GM12878 (cell line): Measurements from ENCODE around the gene RRP12. TPM values are rescaled to one million over a fixed set of nuclear protein-coding genes. Genes with fewer than 3 reads are reported as not detected.

Source experiments
- ATAC-seq: fragments of 200-7000 bp; cut with Tn5 transposase; 3 replicates; pipeline ENCODE4 v1.9.1; 2020; ENCODE audit warnings: mild to moderate bottlenecking, moderate library complexity
- BruUV-seq: library from RNA; stranded (reverse); fragments of 400-500 nt; replicated peaks from 2 replicates; lab custom pipeline; 2021; lab: Mats Ljungman, UMichigan
- CTCF ChIA-PET: fragments of 300-600 bp; sonication (Branson Sonifier 250); formaldehyde crosslinking; extraction: SDS; loops from one replicate; lab custom pipeline; 2021; ENCODE audit warnings: inconsistent platforms; lab: Yijun Ruan, JAX
- POLR2A ChIA-PET: fragments of 350-600 bp; formaldehyde crosslinking; extraction: SDS; loops from one replicate; lab custom pipeline; 2021; ENCODE audit warnings: inconsistent platforms; lab: Charles Lee
- RAD21 ChIA-PET: fragments of 300-600 bp; sonication (Branson Sonifier 250); formaldehyde crosslinking; loops from one replicate; lab custom pipeline; 2023; ENCODE audit warnings: antibody characterized with exemption; ENCODE audit not compliant: unreplicated experiment; lab: Charles Lee
- SMC1A ChIA-PET: fragments of 300-600 bp; sonication (Branson Sonifier 250); formaldehyde crosslinking; loops from one replicate; lab custom pipeline; 2023; ENCODE audit not compliant: unreplicated experiment, uncharacterized antibody; lab: Charles Lee
- DNase-seq: peaks from one replicate; pipeline ENCODE4 v3.0.0-alpha.2; 2011; ENCODE audit warnings: low read depth, low spot score
- FAIRE-seq: peaks from 3 replicates; lab custom pipeline; 2011; peaks lifted over from hg19 to GRCh38; lab: Jason Lieb, UNC
- H2AFZ ChIP-seq: 2 replicates; pipeline ENCODE4 v1.6.0; 2011; ENCODE audit warnings: low read depth, low read length, control low read depth; ENCODE audit not compliant: control insufficient read depth
- H3K27ac ChIP-seq: 2 replicates; pipeline ENCODE4 v1.5.1; 2011; ENCODE audit warnings: control low read depth; ENCODE audit not compliant: control insufficient read depth, insufficient read depth
- H3K27me3 ChIP-seq, 2 experiments: replicated peaks in 1 of 2; 2 replicates each; pipeline versions ENCODE4 v1.6.0 to v1.6.1; 2011; ENCODE audit warnings: low read length in 1 of 2; ENCODE audit not compliant: control insufficient read depth in 2 of 2, insufficient read depth in 2 of 2
- H3K36me3 ChIP-seq, 2 experiments: 2 replicates each; pipeline ENCODE4 v1.5.1; 2011; ENCODE audit warnings: low read length in 1 of 2; ENCODE audit not compliant: control insufficient read depth in 2 of 2, insufficient read depth in 2 of 2
- H3K4me1 ChIP-seq: 2 replicates; pipeline ENCODE4 v1.6.1; 2011; ENCODE audit warnings: mild to moderate bottlenecking, low read length, moderate library complexity, mixed read lengths; ENCODE audit not compliant: control insufficient read depth, insufficient read depth
- H3K4me2 ChIP-seq: 2 replicates; pipeline ENCODE4 v1.6.0; 2011; ENCODE audit warnings: control low read depth; ENCODE audit not compliant: control insufficient read depth, insufficient read depth
- H3K4me3 ChIP-seq: fragments of 200-600 bp; sonication (generic); 2 replicates; pipeline ENCODE4 v1.5.1; 2016
- H3K79me2 ChIP-seq: 2 replicates; pipeline ENCODE4 v1.6.0; 2011; ENCODE audit warnings: low read length; ENCODE audit not compliant: control insufficient read depth, insufficient read depth
- H3K9ac ChIP-seq: 2 replicates; pipeline ENCODE4 v1.8.0; 2011; ENCODE audit warnings: low read length, control low read depth, mixed read lengths; ENCODE audit not compliant: control insufficient read depth, insufficient read depth
- H3K9me3 ChIP-seq: replicated peaks from 3 replicates; pipeline ENCODE4 v1.5.1; 2011; ENCODE audit warnings: mild to moderate bottlenecking, low read length; ENCODE audit not compliant: control insufficient read depth, insufficient read depth
- H4K20me1 ChIP-seq: 2 replicates; pipeline ENCODE4 v1.6.0; 2011; ENCODE audit not compliant: control insufficient read depth, insufficient read depth
- FOXK2 ChIP-seq: fragments of 450-650 bp; IDR thresholded peaks from 2 replicates; pipeline ENCODE4 v1.6.1; 2017; ENCODE audit warnings: mild to moderate bottlenecking, moderate library complexity
- GATAD2B ChIP-seq: fragments of 450-650 bp; conservative IDR thresholded peaks from 2 replicates; pipeline ENCODE4 v1.6.1; 2017; ENCODE audit warnings: low read depth, mild to moderate bottlenecking, moderate library complexity
- KDM1A ChIP-seq: fragments of 200-600 bp; sonication (generic); IDR thresholded peaks from 2 replicates; pipeline ENCODE4 v1.6.1; 2016; ENCODE audit warnings: borderline replicate concordance
- MYC ChIP-seq: IDR thresholded peaks from 2 replicates; pipeline ENCODE4 v1.6.1; 2011; ENCODE audit warnings: mild to moderate bottlenecking, low read length, moderate library complexity, inconsistent platforms; ENCODE audit not compliant: insufficient read depth, insufficient replicate concordance, insufficient read length, severe bottlenecking
- NR2C2 ChIP-seq: IDR thresholded peaks from 2 replicates; pipeline ENCODE4 v1.6.1; 2011; ENCODE audit warnings: borderline replicate concordance, low read depth; ENCODE audit not compliant: control insufficient read depth, insufficient read length
- NR2F1 ChIP-seq: fragments of 450-650 bp; conservative IDR thresholded peaks from 2 replicates; pipeline ENCODE4 v1.6.1; 2017; ENCODE audit warnings: mild to moderate bottlenecking
- POU2F2 ChIP-seq: IDR thresholded peaks from 3 replicates; pipeline ENCODE4 v1.6.1; 2011; ENCODE audit warnings: low read depth, mild to moderate bottlenecking, low read length, borderline replicate concordance
- SMARCA5 ChIP-seq: fragments of 450-650 bp; IDR thresholded peaks from 2 replicates; pipeline ENCODE4 v1.6.1; 2017; ENCODE audit warnings: mild to moderate bottlenecking
- SUZ12 ChIP-seq: fragments of 200-600 bp; sonication (generic); IDR thresholded peaks from one replicate; pipeline ENCODE4 v1.6.1; 2018; ENCODE audit warnings: antibody characterized with exemption, mild to moderate bottlenecking; ENCODE audit not compliant: unreplicated experiment
- ZSCAN29 ChIP-seq: fragments of 450-650 bp; IDR thresholded peaks from 2 replicates; pipeline ENCODE4 v1.6.1; 2017; ENCODE audit warnings: mild to moderate bottlenecking, moderate library complexity
- WGBS: methylation state at CpG from one replicate; pipeline ENCODE4 v1.1.6; 2016; ENCODE audit warnings: low lambda C conversion rate; ENCODE audit not compliant: insufficient replicate concordance, insufficient coverage; ENCODE audit errors: missing lambda C conversion rate; 5-methylcytosine and 5-hydroxymethylcytosine counted together
- in situ Hi-C: fragments of 300-500 bp; cut with MboI; formaldehyde crosslinking; loops from 9 replicates; pipeline ENCODE4 v1.14.3; 2018; ENCODE audit warnings: mixed read lengths
- intact Hi-C: fragments of 100-400 bp; cut with micrococcal nuclease; formaldehyde crosslinking; loops from one replicate; pipeline ENCODE4 v1.14.2; 2022; ENCODE audit not compliant: unreplicated experiment
- polyA plus RNA-seq, 11 experiments: library from polyadenylated mRNA; depleted of rRNA in 4 of 11; unstranded in 6 of 11; stranded (reverse) in 5 of 11; fragments of >200 nt; fragmentation: Nextera tagmentation in 4 of 11; fragmentation: Illumina TruSeq in 1 of 11; extraction: Ambion mirVana in 4 of 11; extraction: Trizol in 1 of 11; gene quantifications; 1 replicate in 1 of 11; 2 replicates in 10 of 11; pipeline versions ENCODE4 v1.2.1 to v1.2.3, GENCODE V29; 2011 to 2016; ENCODE audit warnings: inconsistent platforms in 2 of 11, missing spikeins in 2 of 11, low read depth in 1 of 11
- total RNA-seq, 4 experiments: library from RNA; depleted of rRNA in 3 of 4; stranded (reverse); fragments of >200 nt in 3 of 4; fragmentation: Illumina TruSeq in 1 of 4; extraction: Trizol in 1 of 4; gene quantifications; 2 replicates each; pipeline versions ENCODE4 v1.2.1 to v1.2.3, GENCODE V29; 2013 to 2021
- TF ChIP-seq, protein P1 (sequence below): fragments of 150-350 bp; IDR thresholded peaks from 2 replicates; pipeline ENCODE4 v1.6.1; 2014; ENCODE audit warnings: mild to moderate bottlenecking, low read depth, low read length
- TF ChIP-seq, protein P2 (sequence below): fragments of 450-650 bp; IDR thresholded peaks from 2 replicates; pipeline ENCODE4 v1.6.1; 2014; ENCODE audit warnings: mild to moderate bottlenecking
- TF ChIP-seq, protein P3 (sequence below): fragments of 450-650 bp; formaldehyde crosslinking; IDR thresholded peaks from 2 replicates; pipeline ENCODE4 v1.4.0; 2020; ENCODE audit warnings: mild to moderate bottlenecking, moderate library complexity
- TF ChIP-seq, protein P4 (sequence below): fragments of 450-650 bp; IDR thresholded peaks from 2 replicates; pipeline ENCODE4 v1.6.1; 2016; ENCODE audit warnings: mild to moderate bottlenecking
- TF ChIP-seq, protein P5 (sequence below): IDR thresholded peaks from 2 replicates; pipeline ENCODE4 v1.6.1; 2012; ENCODE audit warnings: low read depth, low read length, improper control_type of control experiment

The RRP12 gene
- total and polyA plus RNA-seq, 10 of the 15 experiments (the other 5 are each of a cell fraction or from before 2014, with no cell fraction given) = 5.3 to 48.7 (median 16.8) TPM

DNA sequence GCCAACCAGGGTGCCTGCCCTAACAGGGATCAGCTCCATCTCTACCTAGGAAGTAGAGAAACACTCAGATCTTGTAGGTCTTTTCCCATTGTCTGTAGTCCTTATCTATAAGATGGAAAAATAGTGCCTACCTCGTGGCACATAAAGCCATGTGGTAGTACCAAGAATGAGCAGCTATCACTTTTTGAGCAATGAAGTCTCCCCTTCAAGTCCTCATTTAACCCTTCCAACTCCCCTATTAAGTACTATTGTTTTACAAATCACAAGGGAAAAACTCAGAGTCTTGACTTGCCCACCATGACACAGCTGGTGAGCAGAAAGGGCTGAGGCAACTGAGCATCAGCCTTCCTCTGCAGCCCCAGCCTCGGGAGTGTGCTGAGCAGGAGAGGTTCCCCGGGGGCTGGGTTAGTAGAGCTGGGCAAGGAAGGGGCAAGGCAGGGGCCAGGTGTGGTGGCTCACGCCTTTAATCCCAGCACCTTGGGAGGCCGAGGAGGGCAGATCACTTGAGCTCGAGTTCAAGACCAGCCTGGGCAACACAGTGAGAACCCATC, 69.9 kb downstream of the RRP12 start:
- FAIRE-seq (no peak), DNase-seq (no peak), ATAC-seq (no peak)
- H3K79me2 ChIP-seq = no peaks in the 10 kb centered on the region
- H3K27me3 ChIP-seq = peaks cover 0 to 2% of the 10 kb centered on the region in 2 experiments; a peak in 1 of 4 replicates
- in situ Hi-C loops = no loop called here
- ChIA-PET RAD21 (interaction anchor here (1.0 kb wide), 1 partner anchor 53 kb away, joined by 4 read pairs; no protein-coding TSS in a partner anchor), CTCF (interaction anchor here (0.7 to 4.0 kb wide), 6 partner anchors 11 to 258 kb away, joined by 3 to 29 read pairs (median 4); no protein-coding TSS in a partner anchor), SMC1A (interaction anchor here (0.6 to 3.4 kb wide), 3 partner anchors 43 to 1678 kb away, joined by 3 to 17 read pairs (median 3); no protein-coding TSS in a partner anchor), POLR2A (interaction anchor here (1.1 kb wide), 1 partner anchor 10 kb away, joined by 4 read pairs; no protein-coding TSS in a partner anchor)
- H3K9me3 ChIP-seq = no peaks in the 10 kb centered on the region
- peaks cover 12% of the 10 kb centered on the region for H3K4me1 ChIP-seq
- H3K27ac ChIP-seq = no peak overlapping the region
- WGBS = 57% methylated on average over 6 of the region's 6 CpGs
- H4K20me1 ChIP-seq = no peaks in the 10 kb centered on the region; the same call in 1 of the 2 replicates
- H2AFZ ChIP-seq = no peak overlapping the region
- H3K4me3 ChIP-seq = no peak overlapping the region
- BruUV-seq = no TSS peak
- H3K36me3 ChIP-seq = no peaks in the 10 kb centered on the region
- H3K4me2 ChIP-seq = no peak overlapping the region
- intact Hi-C loops = loop anchor here (5.0 kb wide), 1 partner anchor 39 kb away; the partner anchor contains the start of gene ARHGAP19
- H3K9ac ChIP-seq = no peak overlapping the region
- TF ChIP-seq, protein P1, sequence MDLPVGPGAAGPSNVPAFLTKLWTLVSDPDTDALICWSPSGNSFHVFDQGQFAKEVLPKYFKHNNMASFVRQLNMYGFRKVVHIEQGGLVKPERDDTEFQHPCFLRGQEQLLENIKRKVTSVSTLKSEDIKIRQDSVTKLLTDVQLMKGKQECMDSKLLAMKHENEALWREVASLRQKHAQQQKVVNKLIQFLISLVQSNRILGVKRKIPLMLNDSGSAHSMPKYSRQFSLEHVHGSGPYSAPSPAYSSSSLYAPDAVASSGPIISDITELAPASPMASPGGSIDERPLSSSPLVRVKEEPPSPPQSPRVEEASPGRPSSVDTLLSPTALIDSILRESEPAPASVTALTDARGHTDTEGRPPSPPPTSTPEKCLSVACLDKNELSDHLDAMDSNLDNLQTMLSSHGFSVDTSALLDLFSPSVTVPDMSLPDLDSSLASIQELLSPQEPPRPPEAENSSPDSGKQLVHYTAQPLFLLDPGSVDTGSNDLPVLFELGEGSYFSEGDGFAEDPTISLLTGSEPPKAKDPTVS = no peak
- no peak for TF ChIP-seq FOXK2
- TF ChIP-seq POU2F2 = no peak
- TF ChIP-seq NR2C2 = no peak
- TF ChIP-seq SMARCA5 = no peak
- TF ChIP-seq, protein P2, sequence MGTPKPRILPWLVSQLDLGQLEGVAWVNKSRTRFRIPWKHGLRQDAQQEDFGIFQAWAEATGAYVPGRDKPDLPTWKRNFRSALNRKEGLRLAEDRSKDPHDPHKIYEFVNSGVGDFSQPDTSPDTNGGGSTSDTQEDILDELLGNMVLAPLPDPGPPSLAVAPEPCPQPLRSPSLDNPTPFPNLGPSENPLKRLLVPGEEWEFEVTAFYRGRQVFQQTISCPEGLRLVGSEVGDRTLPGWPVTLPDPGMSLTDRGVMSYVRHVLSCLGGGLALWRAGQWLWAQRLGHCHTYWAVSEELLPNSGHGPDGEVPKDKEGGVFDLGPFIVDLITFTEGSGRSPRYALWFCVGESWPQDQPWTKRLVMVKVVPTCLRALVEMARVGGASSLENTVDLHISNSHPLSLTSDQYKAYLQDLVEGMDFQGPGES = no peak
- no peak for TF ChIP-seq MYC
- TF ChIP-seq NR2F1 = no peak
- TF ChIP-seq, protein P3, sequence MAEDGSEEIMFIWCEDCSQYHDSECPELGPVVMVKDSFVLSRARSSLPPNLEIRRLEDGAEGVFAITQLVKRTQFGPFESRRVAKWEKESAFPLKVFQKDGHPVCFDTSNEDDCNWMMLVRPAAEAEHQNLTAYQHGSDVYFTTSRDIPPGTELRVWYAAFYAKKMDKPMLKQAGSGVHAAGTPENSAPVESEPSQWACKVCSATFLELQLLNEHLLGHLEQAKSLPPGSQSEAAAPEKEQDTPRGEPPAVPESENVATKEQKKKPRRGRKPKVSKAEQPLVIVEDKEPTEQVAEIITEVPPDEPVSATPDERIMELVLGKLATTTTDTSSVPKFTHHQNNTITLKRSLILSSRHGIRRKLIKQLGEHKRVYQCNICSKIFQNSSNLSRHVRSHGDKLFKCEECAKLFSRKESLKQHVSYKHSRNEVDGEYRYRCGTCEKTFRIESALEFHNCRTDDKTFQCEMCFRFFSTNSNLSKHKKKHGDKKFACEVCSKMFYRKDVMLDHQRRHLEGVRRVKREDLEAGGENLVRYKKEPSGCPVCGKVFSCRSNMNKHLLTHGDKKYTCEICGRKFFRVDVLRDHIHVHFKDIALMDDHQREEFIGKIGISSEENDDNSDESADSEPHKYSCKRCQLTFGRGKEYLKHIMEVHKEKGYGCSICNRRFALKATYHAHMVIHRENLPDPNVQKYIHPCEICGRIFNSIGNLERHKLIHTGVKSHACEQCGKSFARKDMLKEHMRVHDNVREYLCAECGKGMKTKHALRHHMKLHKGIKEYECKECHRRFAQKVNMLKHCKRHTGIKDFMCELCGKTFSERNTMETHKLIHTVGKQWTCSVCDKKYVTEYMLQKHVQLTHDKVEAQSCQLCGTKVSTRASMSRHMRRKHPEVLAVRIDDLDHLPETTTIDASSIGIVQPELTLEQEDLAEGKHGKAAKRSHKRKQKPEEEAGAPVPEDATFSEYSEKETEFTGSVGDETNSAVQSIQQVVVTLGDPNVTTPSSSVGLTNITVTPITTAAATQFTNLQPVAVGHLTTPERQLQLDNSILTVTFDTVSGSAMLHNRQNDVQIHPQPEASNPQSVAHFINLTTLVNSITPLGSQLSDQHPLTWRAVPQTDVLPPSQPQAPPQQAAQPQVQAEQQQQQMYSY = no peak
- TF ChIP-seq KDM1A = no peak
- TF ChIP-seq, protein P4, sequence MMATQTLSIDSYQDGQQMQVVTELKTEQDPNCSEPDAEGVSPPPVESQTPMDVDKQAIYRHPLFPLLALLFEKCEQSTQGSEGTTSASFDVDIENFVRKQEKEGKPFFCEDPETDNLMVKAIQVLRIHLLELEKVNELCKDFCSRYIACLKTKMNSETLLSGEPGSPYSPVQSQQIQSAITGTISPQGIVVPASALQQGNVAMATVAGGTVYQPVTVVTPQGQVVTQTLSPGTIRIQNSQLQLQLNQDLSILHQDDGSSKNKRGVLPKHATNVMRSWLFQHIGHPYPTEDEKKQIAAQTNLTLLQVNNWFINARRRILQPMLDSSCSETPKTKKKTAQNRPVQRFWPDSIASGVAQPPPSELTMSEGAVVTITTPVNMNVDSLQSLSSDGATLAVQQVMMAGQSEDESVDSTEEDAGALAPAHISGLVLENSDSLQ = no peak
- TF ChIP-seq, protein P5, sequence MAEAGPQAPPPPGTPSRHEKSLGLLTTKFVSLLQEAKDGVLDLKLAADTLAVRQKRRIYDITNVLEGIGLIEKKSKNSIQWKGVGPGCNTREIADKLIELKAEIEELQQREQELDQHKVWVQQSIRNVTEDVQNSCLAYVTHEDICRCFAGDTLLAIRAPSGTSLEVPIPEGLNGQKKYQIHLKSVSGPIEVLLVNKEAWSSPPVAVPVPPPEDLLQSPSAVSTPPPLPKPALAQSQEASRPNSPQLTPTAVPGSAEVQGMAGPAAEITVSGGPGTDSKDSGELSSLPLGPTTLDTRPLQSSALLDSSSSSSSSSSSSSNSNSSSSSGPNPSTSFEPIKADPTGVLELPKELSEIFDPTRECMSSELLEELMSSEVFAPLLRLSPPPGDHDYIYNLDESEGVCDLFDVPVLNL = no peak
- TF ChIP-seq ZSCAN29 = no peak
- TF ChIP-seq SUZ12 = no peak
- TF ChIP-seq GATAD2B = no peak
